Measurements from ENCODE around the gene TICAM2. TPM values are rescaled to one million over a fixed set of nuclear protein-coding genes. Genes with fewer than 3 reads are reported as not detected.
A peak's percentile ranks its signal among the peaks of the same experiment; 100 is the strongest.

Gene TICAM2
- total RNA-seq, 1 experiment from 2014 or later: 3.9 TPM

DNA sequence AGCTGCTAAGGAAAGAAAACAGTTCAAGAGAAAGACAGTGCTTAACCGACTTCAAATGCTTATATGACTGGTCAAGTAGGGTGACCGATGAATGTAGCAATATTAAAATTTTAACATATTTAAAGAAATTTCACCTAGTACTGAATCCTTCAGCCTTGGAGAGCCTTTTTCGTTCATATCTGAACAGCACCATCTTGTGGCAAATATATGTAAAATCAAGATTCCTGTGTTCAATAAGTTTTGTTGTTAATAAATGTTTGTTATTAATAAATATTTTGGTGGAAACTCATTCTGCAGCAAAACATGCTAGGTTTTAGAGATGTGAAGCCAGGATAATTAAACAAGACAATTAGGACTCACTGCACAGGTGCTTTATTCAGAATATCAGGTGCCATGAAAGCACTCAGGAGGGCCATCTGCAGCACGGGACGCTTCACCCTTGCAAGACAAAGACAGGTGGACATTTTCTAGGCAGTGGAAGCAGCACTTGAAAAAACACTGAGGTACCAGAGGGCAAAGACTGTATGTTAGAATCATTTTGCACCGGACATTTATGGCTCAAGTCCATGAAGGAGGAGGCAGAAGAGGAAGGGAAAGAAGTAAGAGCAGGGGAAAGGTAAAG lies 15.6 kb downstream of the TICAM2 start:
- BruUV-seq (replicated peaks): no TSS peak
- H4K20me1 ChIP-seq (ENCODE audit: low read length): no peaks in the 10 kb centered on the region
- H3K4me1 ChIP-seq (ENCODE audit: insufficient read depth, low read length): peaks cover 13% of the 10 kb centered on the region; the same call in 1 of the 2 replicates
- H3K9me3 ChIP-seq (ENCODE audit: low read length): no peaks in the 10 kb centered on the region
- H3K27me3 ChIP-seq (ENCODE audit: low read length): no peaks in the 10 kb centered on the region
- H2AFZ ChIP-seq (ENCODE audit: low read length): no peak overlapping the region
- H3K4me3 ChIP-seq (ENCODE audit: low read length): no peak overlapping the region
- H3K9me2 ChIP-seq (replicated peaks; ENCODE audit: low read length): no peaks in the 10 kb centered on the region
- DNase-seq (peak; percentile 53), ATAC-seq (peak; percentile 51)
- no peak overlapping the region for H3K9ac ChIP-seq (ENCODE audit: low read length)
- H3K36me3 ChIP-seq (ENCODE audit: low read depth, low read length): no peaks in the 10 kb centered on the region
- TF ChIP-seq, protein P1, sequence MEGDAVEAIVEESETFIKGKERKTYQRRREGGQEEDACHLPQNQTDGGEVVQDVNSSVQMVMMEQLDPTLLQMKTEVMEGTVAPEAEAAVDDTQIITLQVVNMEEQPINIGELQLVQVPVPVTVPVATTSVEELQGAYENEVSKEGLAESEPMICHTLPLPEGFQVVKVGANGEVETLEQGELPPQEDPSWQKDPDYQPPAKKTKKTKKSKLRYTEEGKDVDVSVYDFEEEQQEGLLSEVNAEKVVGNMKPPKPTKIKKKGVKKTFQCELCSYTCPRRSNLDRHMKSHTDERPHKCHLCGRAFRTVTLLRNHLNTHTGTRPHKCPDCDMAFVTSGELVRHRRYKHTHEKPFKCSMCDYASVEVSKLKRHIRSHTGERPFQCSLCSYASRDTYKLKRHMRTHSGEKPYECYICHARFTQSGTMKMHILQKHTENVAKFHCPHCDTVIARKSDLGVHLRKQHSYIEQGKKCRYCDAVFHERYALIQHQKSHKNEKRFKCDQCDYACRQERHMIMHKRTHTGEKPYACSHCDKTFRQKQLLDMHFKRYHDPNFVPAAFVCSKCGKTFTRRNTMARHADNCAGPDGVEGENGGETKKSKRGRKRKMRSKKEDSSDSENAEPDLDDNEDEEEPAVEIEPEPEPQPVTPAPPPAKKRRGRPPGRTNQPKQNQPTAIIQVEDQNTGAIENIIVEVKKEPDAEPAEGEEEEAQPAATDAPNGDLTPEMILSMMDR (conservative IDR thresholded peaks at IDR 0.05; ENCODE audit: low read depth, low read length): peak; percentile 75
- no peak for TF ChIP-seq EZH2phosphoT487 (IDR thresholded peaks at IDR 0.05; ENCODE audit: borderline replicate concordance, low read length)
- H3F3A ChIP-seq (ENCODE audit: low read length, unreplicated experiment): no peaks in the 10 kb centered on the region
- no peak overlapping the region for H3K27ac ChIP-seq (ENCODE audit: low read length)
- no peak overlapping the region for H3K4me2 ChIP-seq (ENCODE audit: low read length)
- H3K79me2 ChIP-seq (ENCODE audit: low read length): no peaks in the 10 kb centered on the region
- intact Hi-C loops (cut with micrococcal nuclease): loop anchor here (1.0 to 2.0 kb wide), 4 partner anchors 42 to 276 kb away; partner anchors contain the start of gene FEM1C
- ChIA-PET POLR2A (ENCODE audit: unreplicated experiment) (no interaction called here), CTCF (no interaction called here)

DNA sequence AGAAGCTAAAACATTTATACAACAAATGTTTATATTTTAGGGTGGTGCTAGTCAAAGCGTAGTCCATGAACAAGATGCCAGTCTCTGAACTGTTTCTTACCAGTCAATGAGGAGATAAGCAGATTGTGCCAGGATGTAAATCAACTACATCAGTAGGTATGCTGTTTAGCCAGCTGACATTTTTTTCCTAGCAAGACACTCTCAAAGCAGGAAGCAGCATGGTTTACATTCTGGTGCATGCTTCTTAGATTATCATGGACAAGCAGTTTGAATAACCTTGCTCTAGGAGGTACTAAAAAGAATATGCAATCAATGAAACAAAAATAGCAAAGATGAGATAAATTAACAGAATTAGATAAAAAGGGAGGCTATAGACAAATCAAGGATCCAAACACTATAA lies 17.0 kb downstream of the TICAM2 start:
- Histone ChIP-seq H3K79me2 (ENCODE audit: low read length) (no peaks in the 10 kb centered on the region), H3K4me3 (ENCODE audit: low read length) (no peak overlapping the region), H3K27me3 (ENCODE audit: low read length) (no peaks in the 10 kb centered on the region), H3K4me2 (ENCODE audit: low read length) (no peak overlapping the region), H3F3A (ENCODE audit: low read length, unreplicated experiment) (no peaks in the 10 kb centered on the region), H3K27ac (ENCODE audit: low read length) (no peak overlapping the region), H2AFZ (ENCODE audit: low read length) (no peak overlapping the region), H3K36me3 (ENCODE audit: low read depth, low read length) (no peaks in the 10 kb centered on the region), H3K4me1 (ENCODE audit: insufficient read depth, low read length) (peaks cover 14% of the 10 kb centered on the region), H3K9me3 (ENCODE audit: low read length) (no peaks in the 10 kb centered on the region), H4K20me1 (ENCODE audit: low read length) (no peaks in the 10 kb centered on the region), H3K9ac (ENCODE audit: low read length) (no peak overlapping the region), H3K9me2 (replicated peaks; ENCODE audit: low read length) (no peaks in the 10 kb centered on the region)
- intact Hi-C loops (cut with micrococcal nuclease): no loop called here
- CTCF ChIA-PET: no interaction called here
- no peak for TF ChIP-seq EZH2phosphoT487 (IDR thresholded peaks at IDR 0.05; ENCODE audit: borderline replicate concordance, low read length)
- ATAC-seq: no peak
- no TSS peak for BruUV-seq (replicated peaks)
- DNase-seq: no peak
- POLR2A ChIA-PET (ENCODE audit: unreplicated experiment): no interaction called here

DNA sequence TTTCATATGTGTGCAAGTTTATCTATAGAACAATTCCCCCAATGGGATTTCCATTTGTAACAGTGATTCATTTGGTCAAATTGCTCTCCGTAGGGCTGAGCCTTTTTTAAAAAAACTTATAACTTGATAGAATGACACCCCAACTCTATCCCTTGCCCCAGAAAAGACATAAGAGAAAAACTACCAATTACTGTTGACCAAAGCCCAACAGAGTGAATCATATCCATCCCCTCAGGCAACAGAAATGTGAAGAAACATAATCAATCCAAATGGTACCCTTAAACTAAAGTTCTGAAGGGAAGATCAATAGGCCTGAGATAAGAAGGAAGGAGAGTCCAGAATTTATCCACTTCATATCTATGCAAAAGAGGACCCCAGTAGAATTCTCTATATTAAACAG lies 17.8 kb downstream of the TICAM2 start:
- Histone ChIP-seq H3K9me2 (replicated peaks; ENCODE audit: low read length) (no peaks in the 10 kb centered on the region), H3K4me3 (ENCODE audit: low read length) (no peak overlapping the region), H3K36me3 (ENCODE audit: low read depth, low read length) (no peaks in the 10 kb centered on the region), H3K9ac (ENCODE audit: low read length) (no peak overlapping the region), H4K20me1 (ENCODE audit: low read length) (no peaks in the 10 kb centered on the region), H3K27me3 (ENCODE audit: low read length) (no peaks in the 10 kb centered on the region), H3F3A (ENCODE audit: low read length, unreplicated experiment) (no peaks in the 10 kb centered on the region), H3K27ac (ENCODE audit: low read length) (no peak overlapping the region), H2AFZ (ENCODE audit: low read length) (no peak overlapping the region), H3K9me3 (ENCODE audit: low read length) (no peaks in the 10 kb centered on the region), H3K79me2 (ENCODE audit: low read length) (no peaks in the 10 kb centered on the region), H3K4me1 (ENCODE audit: insufficient read depth, low read length) (peaks cover 21% of the 10 kb centered on the region), H3K4me2 (ENCODE audit: low read length) (no peak overlapping the region)
- ATAC-seq (no peak), DNase-seq (no peak)
- ChIA-PET POLR2A (ENCODE audit: unreplicated experiment) (no interaction called here), CTCF (no interaction called here)
- intact Hi-C loops (cut with micrococcal nuclease): no loop called here
- no TSS peak for BruUV-seq (replicated peaks)
- no peak for TF ChIP-seq EZH2 (IDR thresholded peaks at IDR 0.05; ENCODE audit: low read length, unreplicated experiment)
- TF ChIP-seq, protein P1 (conservative IDR thresholded peaks at IDR 0.05; ENCODE audit: low read depth, low read length): no peak
- TF ChIP-seq EZH2phosphoT487 (IDR thresholded peaks at IDR 0.05; ENCODE audit: borderline replicate concordance, low read length): no peak

Data from PC-3 (cell line).